GM12878 (cell line): Measurements from ENCODE around the gene B3GNT9. TPM values are rescaled to one million over a fixed set of nuclear protein-coding genes. Genes with fewer than 3 reads are reported as not detected.

Experiments
- ATAC-seq: fragments of 200-7000 bp; cut with Tn5 transposase; 3 replicates; pipeline ENCODE4 v1.9.1; 2020; ENCODE audit warnings: mild to moderate bottlenecking, moderate library complexity
- BruUV-seq: library from RNA; stranded (reverse); fragments of 400-500 nt; replicated peaks from 2 replicates; lab custom pipeline; 2021; lab: Mats Ljungman, UMichigan
- CTCF ChIA-PET: fragments of 300-600 bp; sonication (Branson Sonifier 250); formaldehyde crosslinking; extraction: SDS; loops from one replicate; lab custom pipeline; 2021; ENCODE audit warnings: inconsistent platforms; lab: Yijun Ruan, JAX
- POLR2A ChIA-PET: fragments of 350-600 bp; formaldehyde crosslinking; extraction: SDS; loops from one replicate; lab custom pipeline; 2021; ENCODE audit warnings: inconsistent platforms; lab: Charles Lee
- RAD21 ChIA-PET: fragments of 300-600 bp; sonication (Branson Sonifier 250); formaldehyde crosslinking; loops from one replicate; lab custom pipeline; 2023; ENCODE audit warnings: antibody characterized with exemption; ENCODE audit not compliant: unreplicated experiment; lab: Charles Lee
- SMC1A ChIA-PET: fragments of 300-600 bp; sonication (Branson Sonifier 250); formaldehyde crosslinking; loops from one replicate; lab custom pipeline; 2023; ENCODE audit not compliant: unreplicated experiment, uncharacterized antibody; lab: Charles Lee
- DNase-seq: peaks from one replicate; pipeline ENCODE4 v3.0.0-alpha.2; 2011; ENCODE audit warnings: low read depth, low spot score
- FAIRE-seq: peaks from 3 replicates; lab custom pipeline; 2011; peaks lifted over from hg19 to GRCh38; lab: Jason Lieb, UNC
- H2AFZ ChIP-seq: 2 replicates; pipeline ENCODE4 v1.6.0; 2011; ENCODE audit warnings: low read depth, low read length, control low read depth; ENCODE audit not compliant: control insufficient read depth
- H3K27ac ChIP-seq: 2 replicates; pipeline ENCODE4 v1.5.1; 2011; ENCODE audit warnings: control low read depth; ENCODE audit not compliant: control insufficient read depth, insufficient read depth
- H3K27me3 ChIP-seq, 2 experiments: replicated peaks in 1 of 2; 2 replicates each; pipeline versions ENCODE4 v1.6.0 to v1.6.1; 2011; ENCODE audit warnings: low read length in 1 of 2; ENCODE audit not compliant: control insufficient read depth in 2 of 2, insufficient read depth in 2 of 2
- H3K36me3 ChIP-seq, 2 experiments: 2 replicates each; pipeline ENCODE4 v1.5.1; 2011; ENCODE audit warnings: low read length in 1 of 2; ENCODE audit not compliant: control insufficient read depth in 2 of 2, insufficient read depth in 2 of 2
- H3K4me1 ChIP-seq: 2 replicates; pipeline ENCODE4 v1.6.1; 2011; ENCODE audit warnings: mild to moderate bottlenecking, low read length, moderate library complexity, mixed read lengths; ENCODE audit not compliant: control insufficient read depth, insufficient read depth
- H3K4me2 ChIP-seq: 2 replicates; pipeline ENCODE4 v1.6.0; 2011; ENCODE audit warnings: control low read depth; ENCODE audit not compliant: control insufficient read depth, insufficient read depth
- H3K4me3 ChIP-seq: fragments of 200-600 bp; sonication (generic); 2 replicates; pipeline ENCODE4 v1.5.1; 2016
- H3K79me2 ChIP-seq: 2 replicates; pipeline ENCODE4 v1.6.0; 2011; ENCODE audit warnings: low read length; ENCODE audit not compliant: control insufficient read depth, insufficient read depth
- H3K9ac ChIP-seq: 2 replicates; pipeline ENCODE4 v1.8.0; 2011; ENCODE audit warnings: low read length, control low read depth, mixed read lengths; ENCODE audit not compliant: control insufficient read depth, insufficient read depth
- H3K9me3 ChIP-seq: replicated peaks from 3 replicates; pipeline ENCODE4 v1.5.1; 2011; ENCODE audit warnings: mild to moderate bottlenecking, low read length; ENCODE audit not compliant: control insufficient read depth, insufficient read depth
- H4K20me1 ChIP-seq: 2 replicates; pipeline ENCODE4 v1.6.0; 2011; ENCODE audit not compliant: control insufficient read depth, insufficient read depth
- CBX5 ChIP-seq: sonication (generic); IDR thresholded peaks from 2 replicates; pipeline ENCODE4 v1.6.1; 2016; ENCODE audit warnings: low read depth, moderate library complexity, mild to moderate bottlenecking, inconsistent platforms
- CHD1 ChIP-seq: IDR thresholded peaks from 2 replicates; pipeline ENCODE4 v1.6.1; 2012; ENCODE audit warnings: low read depth, low read length, improper control_type of control experiment
- CREM ChIP-seq: IDR thresholded peaks from 2 replicates; pipeline ENCODE4 v1.6.1; 2014; ENCODE audit warnings: antibody characterized with exemption, low read depth
- EZH2 ChIP-seq: IDR thresholded peaks from 2 replicates; pipeline ENCODE4 v1.6.1; 2012; ENCODE audit warnings: low read depth, mild to moderate bottlenecking, control low read depth, inconsistent platforms, low read length, borderline replicate concordance; ENCODE audit not compliant: control insufficient read depth
- KDM1A ChIP-seq: fragments of 200-600 bp; sonication (generic); IDR thresholded peaks from 2 replicates; pipeline ENCODE4 v1.6.1; 2016; ENCODE audit warnings: borderline replicate concordance
- MAX ChIP-seq: IDR thresholded peaks from 2 replicates; pipeline ENCODE4 v1.6.1; 2012; ENCODE audit warnings: low read depth, low read length, improper control_type of control experiment
- PML ChIP-seq: IDR thresholded peaks from 2 replicates; pipeline ENCODE4 v1.6.1; 2012; ENCODE audit warnings: low read length, inconsistent platforms
- RBBP5 ChIP-seq: fragments of 200-600 bp; sonication (generic); conservative IDR thresholded peaks from 2 replicates; pipeline ENCODE4 v1.6.1; 2016
- RFX5 ChIP-seq: IDR thresholded peaks from 2 replicates; pipeline ENCODE4 v1.6.1; 2011; ENCODE audit warnings: low read depth, low read length, improper control_type of control experiment
- SKIL ChIP-seq: fragments of 450-650 bp; IDR thresholded peaks from 2 replicates; pipeline ENCODE4 v1.6.1; 2017; ENCODE audit warnings: mild to moderate bottlenecking, low read depth, inconsistent platforms; ENCODE audit not compliant: poor library complexity, severe bottlenecking
- USF1 ChIP-seq: IDR thresholded peaks from 2 replicates; pipeline ENCODE4 v1.6.1; 2011; ENCODE audit warnings: borderline replicate concordance, low read depth, mild to moderate bottlenecking, moderate library complexity, mixed read lengths, low read length; ENCODE audit not compliant: insufficient read depth; ENCODE audit errors: extremely low read length
- YY1 ChIP-seq: IDR thresholded peaks from 2 replicates; pipeline ENCODE4 v1.6.1; 2011; ENCODE audit warnings: low read depth, mild to moderate bottlenecking, low read length
- ZNF274 ChIP-seq: IDR thresholded peaks from one replicate; pipeline ENCODE4 v1.8.0; 2011; ENCODE audit not compliant: insufficient read length, insufficient read depth
- WGBS: methylation state at CpG from one replicate; pipeline ENCODE4 v1.1.6; 2016; ENCODE audit warnings: low lambda C conversion rate; ENCODE audit not compliant: insufficient replicate concordance, insufficient coverage; ENCODE audit errors: missing lambda C conversion rate; 5-methylcytosine and 5-hydroxymethylcytosine counted together
- in situ Hi-C: fragments of 300-500 bp; cut with MboI; formaldehyde crosslinking; loops from 9 replicates; pipeline ENCODE4 v1.14.3; 2018; ENCODE audit warnings: mixed read lengths
- intact Hi-C: fragments of 100-400 bp; cut with micrococcal nuclease; formaldehyde crosslinking; loops from one replicate; pipeline ENCODE4 v1.14.2; 2022; ENCODE audit not compliant: unreplicated experiment
- polyA plus RNA-seq, 11 experiments: library from polyadenylated mRNA; depleted of rRNA in 4 of 11; unstranded in 6 of 11; stranded (reverse) in 5 of 11; fragments of >200 nt; fragmentation: Nextera tagmentation in 4 of 11; fragmentation: Illumina TruSeq in 1 of 11; extraction: Ambion mirVana in 4 of 11; extraction: Trizol in 1 of 11; gene quantifications; 1 replicate in 1 of 11; 2 replicates in 10 of 11; pipeline versions ENCODE4 v1.2.1 to v1.2.3, GENCODE V29; 2011 to 2016; ENCODE audit warnings: inconsistent platforms in 2 of 11, missing spikeins in 2 of 11, low read depth in 1 of 11
- total RNA-seq, 4 experiments: library from RNA; depleted of rRNA in 3 of 4; stranded (reverse); fragments of >200 nt in 3 of 4; fragmentation: Illumina TruSeq in 1 of 4; extraction: Trizol in 1 of 4; gene quantifications; 2 replicates each; pipeline versions ENCODE4 v1.2.1 to v1.2.3, GENCODE V29; 2013 to 2021
- TF ChIP-seq, protein P1 (sequence below): IDR thresholded peaks from 2 replicates; pipeline ENCODE4 v1.6.1; 2012; ENCODE audit warnings: mild to moderate bottlenecking, low read depth, low read length
- TF ChIP-seq, protein P2 (sequence below): IDR thresholded peaks from 2 replicates; pipeline ENCODE4 v1.6.1; 2011; ENCODE audit warnings: borderline replicate concordance, low read depth, mild to moderate bottlenecking, moderate library complexity, low read length; ENCODE audit not compliant: insufficient read depth, poor library complexity, severe bottlenecking

B3GNT9 gene
- total and polyA plus RNA-seq, 10 of the 15 experiments (the other 5 are each of a cell fraction or from before 2014, with no cell fraction given) = 0.08 to 5.0 (median 1.9) TPM

GRCh38 chr16:67181346-67181745, 30.5 kb upstream of the B3GNT9 start (continued):
- TF ChIP-seq, protein P1, sequence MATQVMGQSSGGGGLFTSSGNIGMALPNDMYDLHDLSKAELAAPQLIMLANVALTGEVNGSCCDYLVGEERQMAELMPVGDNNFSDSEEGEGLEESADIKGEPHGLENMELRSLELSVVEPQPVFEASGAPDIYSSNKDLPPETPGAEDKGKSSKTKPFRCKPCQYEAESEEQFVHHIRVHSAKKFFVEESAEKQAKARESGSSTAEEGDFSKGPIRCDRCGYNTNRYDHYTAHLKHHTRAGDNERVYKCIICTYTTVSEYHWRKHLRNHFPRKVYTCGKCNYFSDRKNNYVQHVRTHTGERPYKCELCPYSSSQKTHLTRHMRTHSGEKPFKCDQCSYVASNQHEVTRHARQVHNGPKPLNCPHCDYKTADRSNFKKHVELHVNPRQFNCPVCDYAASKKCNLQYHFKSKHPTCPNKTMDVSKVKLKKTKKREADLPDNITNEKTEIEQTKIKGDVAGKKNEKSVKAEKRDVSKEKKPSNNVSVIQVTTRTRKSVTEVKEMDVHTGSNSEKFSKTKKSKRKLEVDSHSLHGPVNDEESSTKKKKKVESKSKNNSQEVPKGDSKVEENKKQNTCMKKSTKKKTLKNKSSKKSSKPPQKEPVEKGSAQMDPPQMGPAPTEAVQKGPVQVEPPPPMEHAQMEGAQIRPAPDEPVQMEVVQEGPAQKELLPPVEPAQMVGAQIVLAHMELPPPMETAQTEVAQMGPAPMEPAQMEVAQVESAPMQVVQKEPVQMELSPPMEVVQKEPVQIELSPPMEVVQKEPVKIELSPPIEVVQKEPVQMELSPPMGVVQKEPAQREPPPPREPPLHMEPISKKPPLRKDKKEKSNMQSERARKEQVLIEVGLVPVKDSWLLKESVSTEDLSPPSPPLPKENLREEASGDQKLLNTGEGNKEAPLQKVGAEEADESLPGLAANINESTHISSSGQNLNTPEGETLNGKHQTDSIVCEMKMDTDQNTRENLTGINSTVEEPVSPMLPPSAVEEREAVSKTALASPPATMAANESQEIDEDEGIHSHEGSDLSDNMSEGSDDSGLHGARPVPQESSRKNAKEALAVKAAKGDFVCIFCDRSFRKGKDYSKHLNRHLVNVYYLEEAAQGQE = no peak
- TF ChIP-seq PML (no peak), RFX5 (no peak), USF1 (no peak)
- TF ChIP-seq, all 136 proteins: peak for 0

- no TSS peak for BruUV-seq
- Histone ChIP-seq H3K79me2 (peaks cover 5% of the 10 kb centered on the region), H3K36me3 (no peaks in the 10 kb centered on the region), H2AFZ (no peak overlapping the region), H3K27ac (no peak overlapping the region), H4K20me1 (no peaks in the 10 kb centered on the region; the same call in 1 of the 2 replicates), H3K9me3 (no peaks in the 10 kb centered on the region), H3K4me1 (peaks cover 13% of the 10 kb centered on the region), H3K4me2 (no peak overlapping the region), H3K4me3 (no peak overlapping the region), H3K9ac (no peak overlapping the region), H3K27me3 (peaks cover 0 to 3% of the 10 kb centered on the region in 2 experiments; a peak in 2 of 4 replicates)
- intact Hi-C loops (no loop called here), in situ Hi-C loops (no loop called here)
- ChIA-PET CTCF (interaction anchor here (1.0 to 3.2 kb wide), 8 partner anchors 9 to 163 kb away, joined by 3 to 28 read pairs (median 4); partner anchors contain the start of genes FBXL8, NOL3 and TRADD), SMC1A (interaction anchor here (1.1 to 1.5 kb wide), 2 partner anchors 17 to 162 kb away, joined by 3 to 5 read pairs; no protein-coding TSS in a partner anchor), POLR2A (no interaction called here), RAD21 (interaction anchor here (1.0 to 1.1 kb wide), 2 partner anchors 9 to 25 kb away, joined by 4 to 7 read pairs; no protein-coding TSS in a partner anchor)
- ATAC-seq (no peak), DNase-seq (no peak), FAIRE-seq (no peak)
- WGBS = 90% methylated on average over 15 of the region's 16 CpGs
- TF ChIP-seq KDM1A (no peak), SKIL (no peak), CBX5 (no peak), RBBP5 (no peak), CREM (no peak), ZNF274 (no peak), YY1 (no peak), CHD1 (no peak), EZH2 (no peak), MAX (no peak)
- TF ChIP-seq, protein P2, sequence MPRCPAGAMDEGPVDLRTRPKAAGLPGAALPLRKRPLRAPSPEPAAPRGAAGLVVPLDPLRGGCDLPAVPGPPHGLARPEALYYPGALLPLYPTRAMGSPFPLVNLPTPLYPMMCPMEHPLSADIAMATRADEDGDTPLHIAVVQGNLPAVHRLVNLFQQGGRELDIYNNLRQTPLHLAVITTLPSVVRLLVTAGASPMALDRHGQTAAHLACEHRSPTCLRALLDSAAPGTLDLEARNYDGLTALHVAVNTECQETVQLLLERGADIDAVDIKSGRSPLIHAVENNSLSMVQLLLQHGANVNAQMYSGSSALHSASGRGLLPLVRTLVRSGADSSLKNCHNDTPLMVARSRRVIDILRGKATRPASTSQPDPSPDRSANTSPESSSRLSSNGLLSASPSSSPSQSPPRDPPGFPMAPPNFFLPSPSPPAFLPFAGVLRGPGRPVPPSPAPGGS = no peak
Observed at GRCh38 chr16:67180166-67180565, 29.4 kb upstream of the B3GNT9 start.
